GM20000 (cell line): Measurements from ENCODE around the gene MXD3.

Experiments used
- DNase-seq: peaks from one replicate; pipeline ENCODE4 v3.0.0; 2012; ENCODE audit warnings: low spot score
- TF ChIP-seq, protein P1 (sequence below): IDR thresholded peaks from 2 replicates; pipeline ENCODE4 v1.5.1; 2012; ENCODE audit warnings: mild to moderate bottlenecking, control low read depth; ENCODE audit errors: extremely low read depth, missing control alignments

Gene MXD3

DNA sequence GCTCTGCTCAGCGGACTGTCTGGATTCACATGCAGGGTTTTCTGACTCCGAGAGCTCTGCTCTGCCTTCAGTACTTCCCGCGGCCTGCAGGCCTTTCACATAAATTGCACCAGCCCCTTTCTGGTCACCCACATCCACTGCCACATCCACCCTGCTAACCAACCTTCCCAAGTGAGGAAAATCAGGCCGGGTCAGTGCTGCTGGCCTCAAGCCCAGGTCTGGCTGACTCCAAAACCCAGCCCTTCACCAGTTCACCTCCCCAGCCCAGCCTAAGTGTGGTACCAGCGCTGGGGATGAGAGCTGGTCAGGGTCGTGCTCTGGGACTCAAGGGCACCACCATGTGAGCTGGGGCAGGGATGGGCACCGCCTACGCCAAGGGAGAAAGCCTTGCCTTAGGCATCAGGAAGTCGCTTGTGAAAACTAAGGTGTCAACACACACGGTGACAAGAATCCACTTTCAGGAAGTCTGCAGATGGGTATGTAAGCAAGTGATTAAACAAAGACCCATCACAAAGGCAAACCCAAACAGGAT lies 27.5 kb upstream of the MXD3 start:
- no peak for DNase-seq
- TF ChIP-seq, protein P1, sequence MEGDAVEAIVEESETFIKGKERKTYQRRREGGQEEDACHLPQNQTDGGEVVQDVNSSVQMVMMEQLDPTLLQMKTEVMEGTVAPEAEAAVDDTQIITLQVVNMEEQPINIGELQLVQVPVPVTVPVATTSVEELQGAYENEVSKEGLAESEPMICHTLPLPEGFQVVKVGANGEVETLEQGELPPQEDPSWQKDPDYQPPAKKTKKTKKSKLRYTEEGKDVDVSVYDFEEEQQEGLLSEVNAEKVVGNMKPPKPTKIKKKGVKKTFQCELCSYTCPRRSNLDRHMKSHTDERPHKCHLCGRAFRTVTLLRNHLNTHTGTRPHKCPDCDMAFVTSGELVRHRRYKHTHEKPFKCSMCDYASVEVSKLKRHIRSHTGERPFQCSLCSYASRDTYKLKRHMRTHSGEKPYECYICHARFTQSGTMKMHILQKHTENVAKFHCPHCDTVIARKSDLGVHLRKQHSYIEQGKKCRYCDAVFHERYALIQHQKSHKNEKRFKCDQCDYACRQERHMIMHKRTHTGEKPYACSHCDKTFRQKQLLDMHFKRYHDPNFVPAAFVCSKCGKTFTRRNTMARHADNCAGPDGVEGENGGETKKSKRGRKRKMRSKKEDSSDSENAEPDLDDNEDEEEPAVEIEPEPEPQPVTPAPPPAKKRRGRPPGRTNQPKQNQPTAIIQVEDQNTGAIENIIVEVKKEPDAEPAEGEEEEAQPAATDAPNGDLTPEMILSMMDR = no peak

DNA sequence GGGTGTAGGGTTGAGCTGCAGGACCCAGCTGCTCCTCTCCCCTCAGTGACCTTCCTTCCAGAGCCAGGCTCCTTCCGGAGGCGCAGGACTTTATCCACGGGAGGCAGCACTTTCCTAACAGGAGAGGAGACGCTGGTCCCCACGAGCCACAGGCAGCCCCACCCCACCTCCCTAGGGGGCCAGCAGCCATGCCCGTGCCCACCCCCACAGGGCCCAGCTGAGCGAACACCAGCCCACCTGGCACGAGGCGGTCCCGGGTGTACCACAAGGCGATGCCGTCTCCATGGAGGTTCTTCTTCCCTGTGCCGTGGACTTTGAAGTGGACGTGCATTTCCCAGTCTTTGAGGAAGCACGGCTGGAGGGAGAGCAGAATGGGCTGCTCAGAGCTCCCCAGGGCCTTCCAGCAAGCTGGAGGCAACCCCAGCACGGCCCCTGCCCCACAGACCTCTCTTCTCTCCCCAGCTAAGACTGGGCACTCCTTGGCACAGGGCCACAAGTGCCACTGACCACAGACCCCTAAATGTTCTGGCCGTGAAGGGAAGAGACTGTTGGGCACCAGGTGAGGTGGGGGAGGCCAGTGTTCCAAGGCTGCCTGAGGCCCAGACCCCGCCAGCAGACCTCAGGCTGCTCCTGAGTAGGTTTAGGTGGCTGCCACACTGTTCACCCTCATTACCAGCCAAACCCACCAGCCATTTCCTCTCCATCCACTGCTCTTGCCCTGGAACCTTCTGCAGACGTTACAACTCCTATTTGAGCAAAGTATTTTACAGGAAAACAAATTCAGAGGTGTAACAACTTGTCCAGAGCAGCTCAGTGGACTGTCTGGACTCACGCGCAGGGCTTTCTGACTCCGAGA lies 26.8 kb upstream of the MXD3 start:
- TF ChIP-seq, protein P1 = no peak
- DNase-seq = no peak

DNA sequence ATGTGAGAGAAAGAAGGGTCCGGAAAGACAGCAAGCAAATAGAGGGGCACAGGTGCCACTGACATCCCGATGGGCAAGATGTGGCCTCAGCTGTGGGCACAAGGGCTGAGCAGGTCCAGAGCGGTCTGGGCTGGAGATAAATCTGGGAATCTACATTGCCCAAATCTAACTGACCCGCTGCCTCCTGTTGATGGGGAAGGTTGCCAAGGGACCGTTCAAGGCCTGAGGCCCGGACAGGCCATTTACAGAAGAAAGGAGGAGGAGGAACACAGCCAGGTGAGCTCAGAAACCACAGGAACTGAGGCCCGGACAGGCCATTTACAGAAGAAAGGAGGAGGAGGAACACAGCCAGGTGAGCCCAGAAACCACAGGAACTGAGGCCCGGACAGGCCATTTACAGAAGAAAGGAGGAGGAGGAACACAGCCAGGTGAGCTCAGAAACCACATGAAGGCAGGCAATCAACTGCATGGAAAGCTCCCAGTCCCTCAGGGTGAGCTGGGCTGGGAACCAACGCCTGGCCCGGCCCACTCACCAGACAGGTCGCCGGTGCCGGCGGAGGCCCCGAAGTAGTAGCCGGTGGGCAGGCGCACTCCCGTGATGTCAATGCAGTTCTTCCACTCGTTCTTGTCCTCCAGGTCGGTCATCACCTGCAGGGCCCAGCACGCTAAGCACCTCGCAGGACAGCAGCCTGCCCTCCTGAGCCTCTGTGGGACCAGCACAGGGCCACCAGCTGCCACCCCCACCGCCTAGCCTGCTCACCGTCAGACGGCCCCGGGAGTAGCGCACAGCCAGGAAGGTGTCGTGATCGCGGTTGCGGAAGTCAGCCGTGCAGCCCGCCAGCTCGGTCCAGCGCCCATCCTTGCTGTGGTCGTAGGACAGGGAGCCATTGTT lies 25.2 kb upstream of the MXD3 start:
- DNase-seq = no peak
- TF ChIP-seq, protein P1 = no peak

DNA sequence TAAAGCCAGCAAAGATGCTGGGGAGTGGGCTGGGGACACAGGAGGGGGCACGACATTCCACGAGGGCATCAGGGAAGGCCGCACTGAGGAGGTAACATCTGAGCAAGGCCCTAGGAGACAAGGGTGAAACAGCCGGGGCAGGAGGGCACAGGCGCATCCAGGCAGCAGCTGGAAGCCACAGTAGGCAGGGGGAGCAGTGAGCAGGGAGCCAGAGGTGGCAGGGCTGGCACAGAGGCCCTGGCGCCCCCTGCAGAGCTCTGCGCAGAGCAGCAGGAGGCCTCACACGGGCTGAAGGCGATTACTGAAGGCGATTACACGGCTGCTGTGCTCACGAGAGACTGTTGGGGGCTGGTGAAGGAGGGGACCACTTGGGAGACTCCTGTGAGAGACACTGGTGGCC lies 24.4 kb upstream of the MXD3 start:
- no peak for DNase-seq
- TF ChIP-seq, protein P1 = no peak

DNA sequence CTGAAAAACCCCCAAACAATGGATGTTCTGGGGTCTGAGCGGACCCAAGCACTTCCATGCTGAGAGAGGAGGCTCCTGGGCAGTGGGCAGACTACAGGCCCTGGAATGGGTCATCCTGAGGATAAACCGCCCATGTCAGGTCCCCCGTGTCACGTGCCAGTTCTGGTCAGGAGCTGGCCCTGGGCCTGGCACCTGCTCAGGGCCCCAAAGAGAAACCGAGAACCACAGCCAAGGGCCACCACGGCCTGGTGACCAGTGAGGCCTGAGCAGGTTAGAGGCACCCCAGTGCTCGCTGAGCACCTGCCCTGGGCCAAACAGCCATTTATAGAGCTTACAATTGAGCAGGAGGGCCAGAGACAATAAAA lies 24.0 kb upstream of the MXD3 start:
- TF ChIP-seq, protein P1 = no peak
- DNase-seq = no peak

DNA sequence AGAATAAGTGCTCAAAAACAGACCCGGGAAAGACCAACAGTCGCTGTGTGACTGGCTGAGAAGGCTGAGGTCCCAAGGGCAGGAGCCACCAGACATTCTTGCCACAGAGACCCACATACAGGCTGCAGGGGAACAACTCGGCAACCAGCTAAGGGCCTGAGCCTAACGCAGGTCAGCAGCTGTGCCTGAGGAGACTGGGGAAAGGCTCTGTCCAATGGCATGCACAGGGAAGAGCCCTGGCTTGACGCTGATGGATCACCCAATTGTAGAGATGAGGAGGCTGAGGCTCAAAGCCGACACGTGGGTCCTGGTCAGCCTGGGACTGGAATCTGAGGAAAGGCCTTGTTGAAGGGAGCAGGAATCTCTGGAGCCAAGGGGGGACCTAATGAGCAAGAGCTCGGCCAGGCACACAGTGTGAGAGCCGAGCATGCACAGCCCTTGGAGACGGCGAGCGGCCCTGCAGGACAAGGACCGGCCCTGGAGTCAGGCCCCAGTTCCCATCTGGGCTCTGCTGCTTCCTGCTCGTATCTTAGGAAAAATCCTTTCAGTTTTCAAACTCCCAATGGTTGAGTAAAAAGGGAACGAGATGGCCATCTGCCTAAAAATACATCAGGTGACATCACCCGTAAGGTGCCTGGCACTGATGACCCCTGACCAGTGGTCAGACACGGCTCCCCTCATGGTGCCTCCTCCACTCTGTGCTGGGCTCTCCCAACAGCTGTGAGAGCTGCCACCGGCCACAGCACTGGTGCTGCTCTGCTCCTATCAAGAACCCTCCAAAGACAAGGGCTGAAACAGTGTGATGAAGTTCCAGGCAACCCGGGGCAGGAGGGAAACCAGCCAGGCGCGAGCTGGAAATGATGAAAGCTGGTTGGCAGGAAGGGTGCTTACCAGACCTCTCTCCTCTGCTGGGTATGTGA lies 23.3 kb upstream of the MXD3 start:
- no peak for DNase-seq
- TF ChIP-seq, protein P1 = no peak
